MV-4-11 (cell line): ENCODE data around the gene EEF2K.
"Not testable (repeated sequence)": the region's sequence is repeated elsewhere in the genome, so short reads cannot be mapped to it uniquely, and the experiment has no call there.

Experiments used
- DNase-seq: peaks from one replicate; lab custom pipeline; 2025; lab: John Stamatoyannopoulos, UW

The EEF2K gene

GRCh38 chr16:22206013-22206841 is at the start of gene EEF2K:
Gene EEF2K (plus strand): TSS chr16:22206278. CDS start chr16:22225730, 19,452 bp downstream.
- DNase-seq: peak; percentile 92

- no peak for DNase-seq
Measured at GRCh38 chr16:22161401-22161800, 44.7 kb upstream of the EEF2K start.

GRCh38 chr16:22161999-22162655 is 44.0 kb upstream of the EEF2K start, which contains the start of gene SDR42E2:
Gene SDR42E2 (plus strand): TSS chr16:22162506. CDS start chr16:22165583, 3,077 bp downstream.
- no peak for DNase-seq

- no peak for DNase-seq
Measured at GRCh38 chr16:22162656-22163009, 43.4 kb upstream of the EEF2K start.

GRCh38 chr16:22163806-22164205 is 42.3 kb upstream of the EEF2K start:
- no peak for DNase-seq

GRCh38 chr16:22164482-22164881 is 41.6 kb upstream of the EEF2K start:
- no peak for DNase-seq

- DNase-seq: no peak
Measured at GRCh38 chr16:22165508-22166285, 40.4 kb upstream of the EEF2K start.

GRCh38 chr16:22171953-22172352 is 34.1 kb upstream of the EEF2K start:
- DNase-seq: no peak

- DNase-seq: not testable (repeated sequence)
Measured at GRCh38 chr16:22172642-22173041, 33.4 kb upstream of the EEF2K start.

GRCh38 chr16:22174642-22175041 is 31.4 kb upstream of the EEF2K start:
- DNase-seq: no peak

- DNase-seq: no peak
Measured at GRCh38 chr16:22177968-22178930, 27.8 kb upstream of the EEF2K start.

- no peak for DNase-seq
Measured at GRCh38 chr16:22181426-22181825, 24.7 kb upstream of the EEF2K start.

- DNase-seq: no peak
Measured at GRCh38 chr16:22181843-22182242, 24.2 kb upstream of the EEF2K start.

- DNase-seq: no peak
Measured at GRCh38 chr16:22183335-22183734, 22.7 kb upstream of the EEF2K start.

- no peak for DNase-seq
Measured at GRCh38 chr16:22183901-22184614, 22.0 kb upstream of the EEF2K start.

GRCh38 chr16:22184615-22184968 is 21.5 kb upstream of the EEF2K start:
- no peak for DNase-seq

GRCh38 chr16:22186517-22186916 is 19.6 kb upstream of the EEF2K start:
- DNase-seq: no peak

GRCh38 chr16:22188267-22188594 is 17.8 kb upstream of the EEF2K start:
- DNase-seq: no peak

GRCh38 chr16:22188595-22189442 is 17.3 kb upstream of the EEF2K start:
- peak; percentile 80 for DNase-seq

- no peak for DNase-seq
Measured at GRCh38 chr16:22189473-22190080, 16.5 kb upstream of the EEF2K start.
